K562 (cell line): ENCODE measurements around the gene CXCL13. TPM values are rescaled to one million over a fixed set of nuclear protein-coding genes. Genes with fewer than 3 reads are reported as not detected.
"Not testable (repeated sequence)": the region's sequence is repeated elsewhere in the genome, so short reads cannot be mapped to it uniquely, and the experiment has no call there.

Experiments
- ATAC-seq: fragments of 200-7000 bp; cut with Tn5 transposase; 3 replicates; pipeline ENCODE4 v1.9.1; 2020; ENCODE audit warnings: moderate library complexity
- BruUV-seq: library from RNA; stranded (reverse); fragments of 400-500 nt; replicated peaks from 2 replicates; lab custom pipeline; 2021; lab: Mats Ljungman, UMichigan
- CTCF ChIA-PET: fragments of 300-600 bp; formaldehyde crosslinking; extraction: SDS; loops from one replicate; lab custom pipeline; 2021; ENCODE audit warnings: low intra/inter-chr PET ratio; lab: Yijun Ruan, JAX
- POLR2A ChIA-PET: fragments of 300-600, 350-650 bp; sonication (Branson Sonifier 250); formaldehyde crosslinking; extraction: SDS; loops from one replicate; lab custom pipeline; 2021; ENCODE audit warnings: antibody characterized with exemption, inconsistent platforms; lab: Yijun Ruan, JAX
- DNase-seq, 4 experiments: peaks; one replicate each; pipeline versions ENCODE4 v3.0.0 to v3.0.0-alpha.2; 2011 to 2018; ENCODE audit warnings: low spot score in 3 of 4, mixed read lengths in 3 of 4; ENCODE audit errors: extremely low read depth in 1 of 4
- FAIRE-seq: peaks from 2 replicates; lab custom pipeline; 2011; peaks lifted over from hg19 to GRCh38; lab: Jason Lieb, UNC
- H2AFZ ChIP-seq: 2 replicates; pipeline ENCODE4 v1.6.0; 2011; ENCODE audit warnings: low read depth, low read length, control low read depth, inconsistent platforms
- H3K27ac ChIP-seq: fragments of 200-600 bp; 3 replicates; pipeline ENCODE4 v1.8.0; 2011; ENCODE audit warnings: low read depth, mild to moderate bottlenecking, control low read depth, inconsistent platforms, low read length, moderate library complexity, mixed read lengths; ENCODE audit errors: extremely low read depth
- H3K27me3 ChIP-seq, 2 experiments: fragments of 300-600 bp in 1 of 2; 2 replicates in 1 of 2; 3 replicates in 1 of 2; pipeline versions ENCODE4 v1.6.0 to v1.8.0; 2011; ENCODE audit warnings: inconsistent platforms in 2 of 2, low read length in 2 of 2, mild to moderate bottlenecking in 1 of 2, mixed read lengths in 1 of 2, moderate library complexity in 1 of 2; ENCODE audit not compliant: control insufficient read depth in 2 of 2, insufficient read depth in 2 of 2
- H3K36me3 ChIP-seq: fragments of 300-600 bp; 3 replicates; pipeline ENCODE4 v1.8.0; 2011; ENCODE audit warnings: mild to moderate bottlenecking, low read length, inconsistent platforms; ENCODE audit not compliant: control insufficient read depth, insufficient read depth
- H3K4me1 ChIP-seq, 2 experiments: fragments of 200-600 bp in 1 of 2; replicated peaks in 1 of 2; 2 replicates in 1 of 2; 3 replicates in 1 of 2; pipeline versions ENCODE4 v1.5.1 to v1.8.0; 2011; ENCODE audit warnings: inconsistent platforms in 2 of 2, low read length in 2 of 2, mild to moderate bottlenecking in 1 of 2, mixed read lengths in 1 of 2, moderate library complexity in 1 of 2; ENCODE audit not compliant: control insufficient read depth in 2 of 2, insufficient read depth in 2 of 2
- H3K4me2 ChIP-seq: 2 replicates; pipeline ENCODE4 v1.6.1; 2011; ENCODE audit warnings: low read length, control low read depth, inconsistent platforms, mixed read lengths; ENCODE audit not compliant: insufficient read depth
- H3K4me3 ChIP-seq: fragments of 200-600 bp; sonication (generic), shearing (Covaris generic); 2 replicates; pipeline ENCODE4 v1.5.1; 2016; ENCODE audit warnings: control low read depth, inconsistent platforms
- H3K79me2 ChIP-seq: fragments of 200-600 bp; 3 replicates; pipeline ENCODE4 v1.8.0; 2011; ENCODE audit warnings: low read length, inconsistent platforms; ENCODE audit not compliant: control insufficient read depth, insufficient read depth
- H3K9ac ChIP-seq, 2 experiments: 2 replicates each; pipeline versions ENCODE4 v1.6.0 to v1.6.1; 2011; ENCODE audit warnings: low read depth in 2 of 2, low read length in 2 of 2, control low read depth in 1 of 2, inconsistent platforms in 1 of 2, mild to moderate bottlenecking in 1 of 2, mixed read lengths in 1 of 2; ENCODE audit not compliant: insufficient read depth in 1 of 2
- H3K9me1 ChIP-seq: one replicate; pipeline ENCODE4 v1.6.0; 2011; ENCODE audit warnings: inconsistent platforms, mild to moderate bottlenecking, low read length, moderate library complexity; ENCODE audit not compliant: control insufficient read depth, insufficient read depth
- H3K9me3 ChIP-seq: replicated peaks from 2 replicates; pipeline ENCODE4 v1.5.1; 2011; ENCODE audit warnings: low read depth, low read length, inconsistent platforms; ENCODE audit not compliant: control insufficient read depth, insufficient read depth
- H4K20me1 ChIP-seq: replicated peaks from 2 replicates; pipeline ENCODE4 v1.6.1; 2011; ENCODE audit warnings: low read length, inconsistent platforms, mixed read lengths; ENCODE audit not compliant: control insufficient read depth, insufficient read depth
- KHSRP ChIP-seq: fragments of 450-650 bp; IDR thresholded peaks from 2 replicates; pipeline ENCODE4 v1.6.1; 2017
- POLR2H ChIP-seq: IDR thresholded peaks from 2 replicates; pipeline ENCODE4 v1.6.1; 2016; ENCODE audit warnings: missing genetic modification characterization, low read depth, mild to moderate bottlenecking, control low read depth, missing compliant biosample characterization, moderate library complexity
- RCOR1 ChIP-seq, 2 experiments: IDR thresholded peaks; 2 replicates each; pipeline ENCODE4 v1.6.1; 2012; ENCODE audit warnings: low read depth in 2 of 2, low read length in 2 of 2, borderline replicate concordance in 1 of 2, improper control_type of control experiment in 1 of 2
- ZNF121 ChIP-seq: sonication (generic); formaldehyde crosslinking; conservative IDR thresholded peaks from 2 replicates; pipeline ENCODE4 v1.8.0; 2022; ENCODE audit warnings: missing genetic modification reagents
- ZZZ3 ChIP-seq: fragments of 450-650 bp; IDR thresholded peaks from 2 replicates; pipeline ENCODE4 v1.6.1; 2016; ENCODE audit warnings: antibody characterized with exemption, mild to moderate bottlenecking, moderate library complexity
- WGBS: fragments of 100-300 bp; shearing (Covaris generic); methylation state at CpG from one replicate; pipeline ENCODE4 v1.1.6; 2016; ENCODE audit warnings: low coverage, mixed read lengths; ENCODE audit not compliant: insufficient coverage; ENCODE audit errors: missing lambda C conversion rate; 5-methylcytosine and 5-hydroxymethylcytosine counted together
- in situ Hi-C: fragments of 300-500 bp; cut with MboI; formaldehyde crosslinking; loops from 4 replicates; pipeline ENCODE4 v1.15.0; 2018; ENCODE audit warnings: inconsistent platforms, mixed read lengths
- intact Hi-C: fragments of 100-400 bp; cut with micrococcal nuclease; formaldehyde crosslinking; loops from 2 replicates; pipeline ENCODE4 v1.14.2; 2022
- polyA plus RNA-seq, 8 experiments: library from polyadenylated mRNA; depleted of rRNA in 4 of 8; stranded (reverse) in 5 of 8; unstranded in 3 of 8; fragments of >200 nt; fragmentation: Nextera tagmentation in 2 of 8; fragmentation: Illumina TruSeq in 1 of 8; extraction: Ambion mirVana in 2 of 8; extraction: Trizol in 1 of 8; gene quantifications; 2 replicates each; pipeline versions ENCODE4 v1.2.1 to v1.2.3, GENCODE V29; 2011 to 2014; ENCODE audit warnings: inconsistent platforms in 1 of 8, missing spikeins in 1 of 8
- total RNA-seq, 7 experiments: library from RNA; depleted of rRNA in 6 of 7; stranded (reverse); fragments of >200 nt in 6 of 7; fragmentation: Illumina TruSeq in 2 of 7; extraction: Trizol in 2 of 7; gene quantifications; 2 replicates each; pipeline versions ENCODE4 v1.2.1 to v1.2.3, GENCODE V29; 2011 to 2021; ENCODE audit warnings: low replicate concordance in 1 of 7
- TF ChIP-seq, protein P1 (sequence below): IDR thresholded peaks from 2 replicates; pipeline ENCODE4 v1.6.1; 2011; ENCODE audit warnings: borderline replicate concordance, low read depth, mild to moderate bottlenecking, moderate library complexity, low read length; ENCODE audit not compliant: insufficient read depth, poor library complexity, severe bottlenecking
- TF ChIP-seq, protein P2 (sequence below): fragments of 450-650 bp; conservative IDR thresholded peaks from 2 replicates; pipeline ENCODE4 v1.6.1; 2016; ENCODE audit warnings: missing genetic modification characterization, low read depth, mild to moderate bottlenecking, missing compliant biosample characterization, moderate library complexity
- TF ChIP-seq, protein P3 (sequence below): sonication (generic); formaldehyde crosslinking; IDR thresholded peaks from 2 replicates; pipeline ENCODE4 v1.8.1; 2022; ENCODE audit warnings: missing genetic modification reagents
- TF ChIP-seq, protein P4 (sequence below): fragments of 250-450 bp; sonication (Bioruptor Pico); IDR thresholded peaks from 2 replicates; pipeline ENCODE4 v1.8.0; 2022; ENCODE audit warnings: moderate library complexity, mild to moderate bottlenecking, inconsistent platforms

Gene CXCL13
- total and polyA plus RNA-seq, 9 of the 15 experiments (the other 6 are each of a cell fraction or from before 2014, with no cell fraction given), result not detected

DNA sequence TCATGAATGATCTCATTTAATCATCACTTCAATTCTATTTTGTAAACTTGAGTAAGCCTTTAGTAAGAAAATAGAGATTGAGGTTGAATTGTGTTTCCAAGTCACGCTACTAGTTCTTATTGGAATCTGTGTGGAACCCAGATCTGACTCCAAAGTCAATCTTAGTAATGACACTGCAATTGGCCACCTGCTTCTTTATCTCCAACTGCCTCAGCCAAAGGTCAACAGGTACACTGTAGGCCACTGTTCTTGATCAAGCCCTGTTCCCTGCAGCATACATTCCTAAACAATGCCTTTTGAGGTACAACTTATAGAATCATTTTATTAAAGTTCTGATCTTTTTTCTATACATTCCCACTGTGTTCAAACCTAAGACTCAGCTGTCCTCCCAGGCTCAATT lies 45.5 kb upstream of the CXCL13 start:
- FAIRE-seq, result no peak
- Histone ChIP-seq H2AFZ (no peak overlapping the region), H3K9me3 (no peaks in the 10 kb centered on the region), H3K79me2 (no peaks in the 10 kb centered on the region), H3K4me2 (no peak overlapping the region), H3K27ac (no peak overlapping the region), H3K36me3 (no peaks in the 10 kb centered on the region), H4K20me1 (no peaks in the 10 kb centered on the region), H3K27me3 (no peaks in the 10 kb centered on the region), H3K4me3 (no peak overlapping the region), H3K9me1 (no peaks in the 10 kb centered on the region), H3K4me1 (no peaks in the 10 kb centered on the region)
- no peak for DNase-seq
- BruUV-seq, result no TSS peak
- no peak for ATAC-seq
- 0% methylated on average over 1 of the region's 1 CpG for WGBS
- in situ Hi-C loops, result no loop called here
- intact Hi-C loops, result no loop called here
- CTCF ChIA-PET, result no interaction called here
- POLR2A ChIA-PET, result interaction anchor here (0.6 kb wide), 1 partner anchor 788 kb away, joined by 4 read pairs; no protein-coding TSS in a partner anchor
- TF ChIP-seq KHSRP (no peak), ZZZ3 (no peak), POLR2H (tag) (no peak), ZNF121 (CRISPR knock-in tag) (no peak), RCOR1 (IDR thresholded peaks at IDR 0.05; ENCODE audit: borderline replicate concordance in 1 of 2, low read depth in 2 of 2, low read length in 2 of 2) (no peak)
- TF ChIP-seq, protein P1, sequence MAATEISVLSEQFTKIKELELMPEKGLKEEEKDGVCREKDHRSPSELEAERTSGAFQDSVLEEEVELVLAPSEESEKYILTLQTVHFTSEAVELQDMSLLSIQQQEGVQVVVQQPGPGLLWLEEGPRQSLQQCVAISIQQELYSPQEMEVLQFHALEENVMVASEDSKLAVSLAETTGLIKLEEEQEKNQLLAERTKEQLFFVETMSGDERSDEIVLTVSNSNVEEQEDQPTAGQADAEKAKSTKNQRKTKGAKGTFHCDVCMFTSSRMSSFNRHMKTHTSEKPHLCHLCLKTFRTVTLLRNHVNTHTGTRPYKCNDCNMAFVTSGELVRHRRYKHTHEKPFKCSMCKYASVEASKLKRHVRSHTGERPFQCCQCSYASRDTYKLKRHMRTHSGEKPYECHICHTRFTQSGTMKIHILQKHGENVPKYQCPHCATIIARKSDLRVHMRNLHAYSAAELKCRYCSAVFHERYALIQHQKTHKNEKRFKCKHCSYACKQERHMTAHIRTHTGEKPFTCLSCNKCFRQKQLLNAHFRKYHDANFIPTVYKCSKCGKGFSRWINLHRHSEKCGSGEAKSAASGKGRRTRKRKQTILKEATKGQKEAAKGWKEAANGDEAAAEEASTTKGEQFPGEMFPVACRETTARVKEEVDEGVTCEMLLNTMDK, result no peak
- TF ChIP-seq, protein P2, sequence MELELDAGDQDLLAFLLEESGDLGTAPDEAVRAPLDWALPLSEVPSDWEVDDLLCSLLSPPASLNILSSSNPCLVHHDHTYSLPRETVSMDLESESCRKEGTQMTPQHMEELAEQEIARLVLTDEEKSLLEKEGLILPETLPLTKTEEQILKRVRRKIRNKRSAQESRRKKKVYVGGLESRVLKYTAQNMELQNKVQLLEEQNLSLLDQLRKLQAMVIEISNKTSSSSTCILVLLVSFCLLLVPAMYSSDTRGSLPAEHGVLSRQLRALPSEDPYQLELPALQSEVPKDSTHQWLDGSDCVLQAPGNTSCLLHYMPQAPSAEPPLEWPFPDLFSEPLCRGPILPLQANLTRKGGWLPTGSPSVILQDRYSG, result no peak
- TF ChIP-seq, protein P3, sequence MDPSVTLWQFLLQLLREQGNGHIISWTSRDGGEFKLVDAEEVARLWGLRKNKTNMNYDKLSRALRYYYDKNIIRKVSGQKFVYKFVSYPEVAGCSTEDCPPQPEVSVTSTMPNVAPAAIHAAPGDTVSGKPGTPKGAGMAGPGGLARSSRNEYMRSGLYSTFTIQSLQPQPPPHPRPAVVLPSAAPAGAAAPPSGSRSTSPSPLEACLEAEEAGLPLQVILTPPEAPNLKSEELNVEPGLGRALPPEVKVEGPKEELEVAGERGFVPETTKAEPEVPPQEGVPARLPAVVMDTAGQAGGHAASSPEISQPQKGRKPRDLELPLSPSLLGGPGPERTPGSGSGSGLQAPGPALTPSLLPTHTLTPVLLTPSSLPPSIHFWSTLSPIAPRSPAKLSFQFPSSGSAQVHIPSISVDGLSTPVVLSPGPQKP, result no peak
- TF ChIP-seq, protein P4, sequence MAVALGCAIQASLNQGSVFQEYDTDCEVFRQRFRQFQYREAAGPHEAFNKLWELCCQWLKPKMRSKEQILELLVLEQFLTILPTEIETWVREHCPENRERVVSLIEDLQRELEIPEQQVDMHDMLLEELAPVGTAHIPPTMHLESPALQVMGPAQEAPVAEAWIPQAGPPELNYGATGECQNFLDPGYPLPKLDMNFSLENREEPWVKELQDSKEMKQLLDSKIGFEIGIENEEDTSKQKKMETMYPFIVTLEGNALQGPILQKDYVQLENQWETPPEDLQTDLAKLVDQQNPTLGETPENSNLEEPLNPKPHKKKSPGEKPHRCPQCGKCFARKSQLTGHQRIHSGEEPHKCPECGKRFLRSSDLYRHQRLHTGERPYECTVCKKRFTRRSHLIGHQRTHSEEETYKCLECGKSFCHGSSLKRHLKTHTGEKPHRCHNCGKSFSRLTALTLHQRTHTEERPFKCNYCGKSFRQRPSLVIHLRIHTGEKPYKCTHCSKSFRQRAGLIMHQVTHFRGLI (CRISPR knock-in tag), result no peak
- TF ChIP-seq, all 486 proteins: peak for 0
- no peak overlapping the region for H3K9ac ChIP-seq

DNA sequence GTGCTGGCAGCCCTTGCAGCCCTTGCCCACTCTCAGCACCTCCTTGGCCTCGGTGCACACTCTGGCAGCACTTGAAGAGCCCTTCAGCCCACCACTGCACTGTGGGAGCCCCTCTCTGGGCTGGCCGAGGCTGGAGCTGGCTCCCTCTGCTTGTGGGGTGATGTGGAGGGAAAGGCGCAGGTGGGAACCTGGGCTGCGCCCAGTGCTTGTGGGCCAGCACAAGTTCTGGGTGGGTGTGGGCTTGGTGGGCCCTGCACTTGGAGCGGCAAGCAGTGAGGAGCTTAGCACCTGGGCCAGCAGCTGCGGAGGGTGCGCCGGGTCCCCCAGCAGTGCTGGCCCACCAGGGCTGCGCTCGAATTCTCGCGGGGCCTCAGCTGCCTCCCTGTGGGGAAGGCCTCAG lies 43.9 kb upstream of the CXCL13 start:
- DNase-seq, POLR2A ChIA-PET, FAIRE-seq, H3K4me3 ChIP-seq, H3K9me1 ChIP-seq, intact Hi-C loops, H4K20me1 ChIP-seq, H3K27me3 ChIP-seq, H3K4me1 ChIP-seq, in situ Hi-C loops, H3K9ac ChIP-seq, ATAC-seq, H2AFZ ChIP-seq, BruUV-seq, H3K27ac ChIP-seq, H3K4me2 ChIP-seq, H3K79me2 ChIP-seq, CTCF ChIA-PET, H3K9me3 ChIP-seq, H3K36me3 ChIP-seq: not testable (repeated sequence)
- WGBS, result 3% methylated on average over 8 of the region's 12 CpGs
